GM21737 (cell line): ENCODE data around the gene SCLY.
"Not testable (repeated sequence)": the region's sequence is repeated elsewhere in the genome, so short reads cannot be mapped to it uniquely, and the experiment has no call there.

Source experiments
- ATAC-seq: cut with Tn5 transposase; IDR thresholded peaks from one replicate; pipeline ENCODE4 v1.9.1; 2021; ENCODE audit warnings: mild to moderate bottlenecking, moderate library complexity; ENCODE audit not compliant: unreplicated experiment

The SCLY gene

GRCh38 chr2:238107525-238108422, 47.0 kb downstream of the SCLY start:
- peak; percentile 58 for ATAC-seq

GRCh38 chr2:238108423-238109183, 47.8 kb downstream of the SCLY start:
- ATAC-seq = peak; percentile 67

- ATAC-seq = no peak
Measured at GRCh38 chr2:238113611-238114010, 52.8 kb downstream of the SCLY start.

- ATAC-seq = no peak
Measured at GRCh38 chr2:238114331-238114841, 53.6 kb downstream of the SCLY start.

GRCh38 chr2:238114851-238115660, 54.3 kb downstream of the SCLY start:
- no peak for ATAC-seq

GRCh38 chr2:238115709-238116108, 54.9 kb downstream of the SCLY start:
- ATAC-seq = not testable (repeated sequence)

GRCh38 chr2:238116298-238117198, 55.7 kb downstream of the SCLY start:
- ATAC-seq = no peak

GRCh38 chr2:238117199-238118154, 56.7 kb downstream of the SCLY start:
- ATAC-seq = no peak

GRCh38 chr2:238119756-238120462, 59.1 kb downstream of the SCLY start:
- ATAC-seq = no peak

- no peak for ATAC-seq
Measured at GRCh38 chr2:238120463-238121298, 59.9 kb downstream of the SCLY start.

- no peak for ATAC-seq
Measured at GRCh38 chr2:238121511-238122286, 60.9 kb downstream of the SCLY start.

GRCh38 chr2:238122287-238123217, 61.8 kb downstream of the SCLY start:
- no peak for ATAC-seq

GRCh38 chr2:238123218-238123971, 62.6 kb downstream of the SCLY start:
- no peak for ATAC-seq

GRCh38 chr2:238123991-238124470, 63.2 kb downstream of the SCLY start:
- ATAC-seq = no peak
